GOT3 (cell line): ENCODE data around the gene ARID5B.

Source experiments
- DNase-seq: peaks from one replicate; lab custom pipeline; 2025; ENCODE audit warnings: mixed read lengths; lab: John Stamatoyannopoulos, UW

The ARID5B gene

GRCh38 chr10:61937631-61938351 lies 36.3 kb downstream of the ARID5B start:
- no peak for DNase-seq

GRCh38 chr10:61939902-61940301 lies 38.4 kb downstream of the ARID5B start:
- DNase-seq, result no peak

GRCh38 chr10:61941202-61941681 lies 39.7 kb downstream of the ARID5B start:
- DNase-seq, result no peak

GRCh38 chr10:61942604-61943461 lies 41.3 kb downstream of the ARID5B start:
- no peak for DNase-seq

- DNase-seq, result no peak
Observed at GRCh38 chr10:61943674-61944378, 42.3 kb downstream of the ARID5B start.

GRCh38 chr10:61944410-61945147 lies 43.1 kb downstream of the ARID5B start:
- no peak for DNase-seq

GRCh38 chr10:61949687-61950086 lies 48.2 kb downstream of the ARID5B start:
- DNase-seq, result no peak

- no peak for DNase-seq
Observed at GRCh38 chr10:61950449-61951143, 49.1 kb downstream of the ARID5B start.

- no peak for DNase-seq
Observed at GRCh38 chr10:61951144-61951483, 49.6 kb downstream of the ARID5B start.

GRCh38 chr10:61952028-61952674 lies 50.7 kb downstream of the ARID5B start:
- DNase-seq, result no peak

- DNase-seq, result no peak
Observed at GRCh38 chr10:61953183-61953582, 51.7 kb downstream of the ARID5B start.

GRCh38 chr10:61957806-61958205 lies 56.3 kb downstream of the ARID5B start:
- no peak for DNase-seq

- DNase-seq, result no peak
Observed at GRCh38 chr10:61958311-61958710, 56.8 kb downstream of the ARID5B start.

GRCh38 chr10:61958805-61959204 lies 57.3 kb downstream of the ARID5B start:
- no peak for DNase-seq

- DNase-seq, result no peak
Observed at GRCh38 chr10:61959814-61960213, 58.3 kb downstream of the ARID5B start.

GRCh38 chr10:61960396-61961120 lies 59.1 kb downstream of the ARID5B start:
- DNase-seq, result no peak

- no peak for DNase-seq
Observed at GRCh38 chr10:61961278-61961677, 59.8 kb downstream of the ARID5B start.

GRCh38 chr10:61962971-61963370 lies 61.5 kb downstream of the ARID5B start:
- DNase-seq, result no peak

- DNase-seq, result no peak
Observed at GRCh38 chr10:61963669-61964058, 62.2 kb downstream of the ARID5B start.

- no peak for DNase-seq
Observed at GRCh38 chr10:61964059-61964709, 62.7 kb downstream of the ARID5B start.
